Activated gamma-delta T cell treated with anti-CD3 and anti-CD28 coated beads, Interleukin-2, amount 50 U/mL, for 16 hours (primary cell): ENCODE data around the gene OPCML.

ENCODE experiments used
- DNase-seq: peaks from one replicate; pipeline ENCODE4 v3.0.0-alpha.2; 2020; ENCODE audit warnings: low read depth

Gene OPCML

GRCh38 chr11:132549561-132549960, 982.7 kb downstream of the OPCML start:
- no peak for DNase-seq

DNA sequence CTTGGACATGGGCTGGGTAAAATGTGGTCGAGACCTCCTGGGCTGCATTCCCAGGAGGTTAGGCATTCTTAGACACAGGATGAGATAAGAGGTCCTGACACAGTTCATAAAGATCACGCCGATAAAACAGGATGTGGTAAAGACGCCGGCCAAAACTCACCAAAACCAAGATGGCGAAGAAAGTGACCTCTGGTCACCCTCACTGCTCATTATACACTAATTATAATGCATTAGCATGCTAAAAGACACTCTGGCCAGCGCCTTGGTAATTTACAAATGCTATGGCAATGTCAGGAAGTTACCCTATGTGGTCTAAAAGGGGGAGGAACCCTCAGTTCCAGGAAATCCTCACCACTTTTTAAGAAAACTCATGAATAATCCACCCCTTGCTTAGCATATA, 983.3 kb downstream of the OPCML start:
- no peak for DNase-seq

DNA sequence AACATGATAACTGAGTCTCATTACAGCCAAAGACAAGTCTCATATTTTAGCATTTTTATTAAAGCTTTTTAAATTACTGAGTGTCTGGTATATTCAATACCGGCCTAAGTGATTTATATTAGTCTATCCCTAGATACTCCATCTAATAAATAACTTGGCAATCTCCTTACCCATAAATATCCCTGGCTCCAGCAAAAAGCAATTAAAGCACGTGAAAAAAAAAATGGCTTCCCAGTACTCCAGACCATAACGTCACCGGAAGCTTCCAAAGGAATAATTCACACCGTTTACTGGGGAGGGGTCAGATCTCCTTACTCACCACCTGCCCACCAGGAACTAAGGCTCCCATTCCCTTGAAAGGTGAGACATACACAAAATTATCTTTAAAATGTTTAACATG, 988.3 kb downstream of the OPCML start:
- DNase-seq = no peak

DNA sequence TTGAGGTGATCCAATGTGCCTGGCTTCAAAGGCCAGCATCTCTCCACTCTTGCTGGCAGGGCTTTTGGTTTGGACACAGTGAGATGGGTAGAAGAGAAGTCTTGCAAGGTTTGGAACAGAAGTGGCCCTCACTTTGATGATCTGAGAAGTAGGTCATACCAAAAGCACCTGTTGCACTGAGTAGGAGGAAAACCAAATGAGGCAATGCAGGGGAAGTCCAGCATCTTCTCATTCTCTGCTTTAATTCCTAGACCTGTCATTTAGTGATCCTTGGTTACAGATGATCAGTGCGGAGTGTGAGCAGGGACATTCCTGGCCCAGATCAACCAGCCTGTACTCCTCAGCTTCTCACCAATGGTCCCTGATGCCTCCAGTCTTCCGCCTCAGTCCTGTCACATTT, 990.5 kb downstream of the OPCML start:
- no peak for DNase-seq

DNA sequence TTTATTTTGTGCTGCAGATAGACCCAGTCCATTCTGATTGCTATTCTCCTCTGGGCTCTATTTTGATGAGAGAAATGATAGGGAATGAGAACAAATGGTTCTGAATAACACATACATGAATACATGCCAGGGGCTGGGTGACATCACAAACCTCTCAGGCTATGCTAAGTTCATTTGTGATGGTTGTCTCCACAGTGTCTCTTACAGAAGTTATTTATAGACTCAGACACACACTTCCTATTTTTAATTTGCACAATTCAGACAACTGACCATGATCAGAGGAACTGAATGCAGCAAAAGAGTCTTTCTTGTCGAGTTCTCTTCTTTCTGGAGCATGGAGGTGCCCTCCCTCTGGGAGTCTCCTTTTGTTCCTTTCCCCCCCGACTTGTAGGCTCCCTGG, 991.7 kb downstream of the OPCML start:
- no peak for DNase-seq

- DNase-seq = no peak
These were observed 992.5 kb downstream of the OPCML start for GRCh38 chr11:132539590-132540368.

DNA sequence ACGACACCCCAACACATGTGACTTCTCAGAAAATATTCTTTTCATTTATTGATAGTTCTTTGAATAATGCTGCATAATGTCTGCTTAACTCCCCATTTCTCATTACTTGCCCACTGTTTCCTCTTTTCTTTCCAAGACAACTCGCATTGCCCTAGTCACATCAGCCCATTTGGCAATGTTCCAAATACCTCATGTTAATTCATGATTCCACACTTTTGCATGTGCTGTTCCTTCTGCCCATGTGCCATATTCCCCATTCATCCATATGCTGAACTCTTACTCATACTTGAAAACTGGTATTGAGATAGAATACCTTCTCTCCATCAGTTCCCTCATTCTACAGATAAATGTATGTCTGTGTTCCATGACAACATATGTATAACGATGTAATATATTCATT, 993.7 kb downstream of the OPCML start:
- no peak for DNase-seq

GRCh38 chr11:132535830-132536229, 996.5 kb downstream of the OPCML start:
- no peak for DNase-seq

GRCh38 chr11:132531921-132532320, 1000.4 kb downstream of the OPCML start:
- no peak for DNase-seq

DNA sequence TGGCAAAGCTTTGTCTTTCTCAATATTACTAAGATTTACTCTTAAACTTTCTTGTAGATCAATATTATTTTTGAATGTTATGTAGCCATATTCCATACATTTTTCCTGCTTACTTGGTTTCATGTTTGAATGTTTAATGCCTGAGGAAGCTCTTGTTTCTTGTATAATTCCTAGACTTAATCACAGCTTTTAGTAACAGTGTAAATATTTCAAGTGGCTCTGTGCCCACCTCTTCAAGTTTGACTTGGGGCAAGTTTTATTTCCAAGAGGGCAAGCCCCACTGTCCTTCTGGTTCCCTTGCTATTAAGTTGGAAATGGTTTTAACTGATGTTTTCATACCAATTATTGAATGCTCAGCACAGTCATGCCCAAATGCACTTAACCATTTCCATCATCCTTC, 1004.1 kb downstream of the OPCML start:
- DNase-seq = no peak

- DNase-seq = no peak
These were observed 1008.4 kb downstream of the OPCML start for GRCh38 chr11:132523929-132524328.

- DNase-seq = no peak
These were observed 1012.1 kb downstream of the OPCML start for GRCh38 chr11:132520199-132520598.

- no peak for DNase-seq
These were observed 1013.0 kb downstream of the OPCML start for GRCh38 chr11:132519241-132519815.

GRCh38 chr11:132504501-132505041, 1027.7 kb downstream of the OPCML start:
- DNase-seq = no peak

GRCh38 chr11:132501356-132501755, 1030.9 kb downstream of the OPCML start:
- DNase-seq = no peak

- no peak for DNase-seq
These were observed 1032.6 kb downstream of the OPCML start for GRCh38 chr11:132499661-132500060.

- no peak for DNase-seq
These were observed 1036.0 kb downstream of the OPCML start for GRCh38 chr11:132496341-132496740.

- no peak for DNase-seq
These were observed 1038.5 kb downstream of the OPCML start for GRCh38 chr11:132493801-132494200.

- DNase-seq = no peak
These were observed 1041.3 kb downstream of the OPCML start for GRCh38 chr11:132490978-132491377.

- no peak for DNase-seq
These were observed 1046.2 kb downstream of the OPCML start for GRCh38 chr11:132486060-132486459.

DNA sequence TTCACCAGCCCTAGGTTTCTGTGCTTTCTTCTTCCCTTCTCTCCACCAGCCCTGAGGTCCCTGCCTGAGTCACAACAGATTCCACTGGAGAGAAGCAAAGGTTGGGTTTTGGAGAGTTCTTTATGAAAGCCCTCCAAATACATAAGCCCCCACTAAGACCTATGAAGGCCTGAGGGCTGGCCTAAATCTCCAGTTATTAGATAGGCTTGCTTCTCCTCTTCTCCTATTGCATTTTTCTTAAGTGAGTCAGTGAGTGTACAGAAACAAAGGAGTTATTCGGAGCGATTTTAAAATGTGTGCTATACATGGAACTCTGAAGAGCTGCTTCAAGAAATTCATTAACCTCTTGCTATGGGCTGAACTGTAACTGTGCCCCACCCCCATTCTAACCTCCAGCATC, 1057.3 kb downstream of the OPCML start:
- DNase-seq = no peak

GRCh38 chr11:132472411-132473172, 1059.7 kb downstream of the OPCML start:
- no peak for DNase-seq

DNA sequence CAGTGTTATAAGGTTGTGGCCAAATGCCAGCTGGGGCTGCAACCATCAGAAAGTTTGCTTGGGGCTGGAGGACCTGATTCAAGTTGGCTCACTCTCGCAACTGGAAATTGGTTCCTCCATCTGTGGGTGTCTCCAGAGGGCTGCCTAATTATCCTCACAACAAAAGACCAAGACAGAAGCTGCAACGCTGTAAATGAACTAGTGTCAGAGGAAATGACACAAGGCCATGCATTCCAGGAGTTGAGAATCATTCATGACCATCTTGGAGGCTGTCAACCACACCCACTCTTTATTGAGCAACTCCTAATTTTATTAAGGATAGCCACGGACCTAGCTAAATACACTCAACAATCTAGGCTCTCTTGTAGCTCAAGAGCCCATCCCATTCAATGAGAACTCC, 1060.8 kb downstream of the OPCML start:
- DNase-seq = no peak
